AG08396 (cell line): ENCODE results near the gene PRPS1.
"Not testable (repeated sequence)": the region's sequence is repeated elsewhere in the genome, so short reads cannot be mapped to it uniquely, and the experiment has no call there.

Experiments
- DNase-seq: peaks from one replicate; pipeline ENCODE4 v3.0.0; 2012; ENCODE audit warnings: low spot score, mixed read lengths

PRPS1 gene

GRCh38 chrX:107675365-107675654 lies 47.0 kb downstream of the PRPS1 start:
- DNase-seq = no peak

GRCh38 chrX:107675823-107676555 lies 47.7 kb downstream of the PRPS1 start:
- no peak for DNase-seq

- DNase-seq = peak; percentile 69
Observed at GRCh38 chrX:107676559-107677378, 48.5 kb downstream of the PRPS1 start.

GRCh38 chrX:107677501-107677901 lies 49.2 kb downstream of the PRPS1 start:
- DNase-seq = no peak

GRCh38 chrX:107677909-107678308 lies 49.6 kb downstream of the PRPS1 start:
- DNase-seq = no peak

GRCh38 chrX:107678957-107679740 lies 50.8 kb downstream of the PRPS1 start:
- no peak for DNase-seq

GRCh38 chrX:107682256-107682655 lies 53.9 kb downstream of the PRPS1 start:
- no peak for DNase-seq

GRCh38 chrX:107683124-107683895 lies 55.0 kb downstream of the PRPS1 start:
- DNase-seq = no peak

- DNase-seq = no peak
Observed at GRCh38 chrX:107683931-107684330, 55.6 kb downstream of the PRPS1 start.

- DNase-seq = no peak
Observed at GRCh38 chrX:107684956-107685385, 56.7 kb downstream of the PRPS1 start.

GRCh38 chrX:107685586-107685985 lies 57.3 kb downstream of the PRPS1 start:
- not testable (repeated sequence) for DNase-seq

- no peak for DNase-seq
Observed at GRCh38 chrX:107686026-107686425, 57.7 kb downstream of the PRPS1 start.

GRCh38 chrX:107686792-107687191 lies 58.5 kb downstream of the PRPS1 start:
- no peak for DNase-seq

- DNase-seq = no peak
Observed at GRCh38 chrX:107687445-107687844, 59.1 kb downstream of the PRPS1 start.

GRCh38 chrX:107691024-107691448 lies 62.7 kb downstream of the PRPS1 start:
- DNase-seq = no peak

GRCh38 chrX:107699616-107700015 lies 71.3 kb downstream of the PRPS1 start:
- DNase-seq = no peak

GRCh38 chrX:107700317-107700774 lies 72.0 kb downstream of the PRPS1 start:
- no peak for DNase-seq
